ENCODE data around the gene CXCL8. TPM values are rescaled to one million over a fixed set of nuclear protein-coding genes. Genes with fewer than 3 reads are reported as not detected.

CXCL8 gene
- total RNA-seq, 1 donor from 2014 or later, result 0.27 TPM

- H3K9me3 Mint-ChIP-seq (ENCODE audit: low read depth), result no peaks in the 10 kb centered on the region
- no peak overlapping the region for H3K27ac Mint-ChIP-seq (ENCODE audit: unreplicated experiment)
- H3K4me1 Mint-ChIP-seq (ENCODE audit: low read depth), result peaks cover 28% of the 10 kb centered on the region
- H3K27me3 Mint-ChIP-seq (ENCODE audit: low read depth), result no peaks in the 10 kb centered on the region
- no peak overlapping the region for H3K4me3 Mint-ChIP-seq (ENCODE audit: unreplicated experiment)
- TF ChIP-seq, protein P1, sequence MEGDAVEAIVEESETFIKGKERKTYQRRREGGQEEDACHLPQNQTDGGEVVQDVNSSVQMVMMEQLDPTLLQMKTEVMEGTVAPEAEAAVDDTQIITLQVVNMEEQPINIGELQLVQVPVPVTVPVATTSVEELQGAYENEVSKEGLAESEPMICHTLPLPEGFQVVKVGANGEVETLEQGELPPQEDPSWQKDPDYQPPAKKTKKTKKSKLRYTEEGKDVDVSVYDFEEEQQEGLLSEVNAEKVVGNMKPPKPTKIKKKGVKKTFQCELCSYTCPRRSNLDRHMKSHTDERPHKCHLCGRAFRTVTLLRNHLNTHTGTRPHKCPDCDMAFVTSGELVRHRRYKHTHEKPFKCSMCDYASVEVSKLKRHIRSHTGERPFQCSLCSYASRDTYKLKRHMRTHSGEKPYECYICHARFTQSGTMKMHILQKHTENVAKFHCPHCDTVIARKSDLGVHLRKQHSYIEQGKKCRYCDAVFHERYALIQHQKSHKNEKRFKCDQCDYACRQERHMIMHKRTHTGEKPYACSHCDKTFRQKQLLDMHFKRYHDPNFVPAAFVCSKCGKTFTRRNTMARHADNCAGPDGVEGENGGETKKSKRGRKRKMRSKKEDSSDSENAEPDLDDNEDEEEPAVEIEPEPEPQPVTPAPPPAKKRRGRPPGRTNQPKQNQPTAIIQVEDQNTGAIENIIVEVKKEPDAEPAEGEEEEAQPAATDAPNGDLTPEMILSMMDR (IDR thresholded peaks at IDR 0.05), result no peak
- no peak for DNase-seq (ENCODE audit: low spot score)
- H3K36me3 Mint-ChIP-seq (ENCODE audit: low read depth), result no peaks in the 10 kb centered on the region
Observed at GRCh38 chr4:73723928-73724327, 16.4 kb upstream of the CXCL8 start.

DNA sequence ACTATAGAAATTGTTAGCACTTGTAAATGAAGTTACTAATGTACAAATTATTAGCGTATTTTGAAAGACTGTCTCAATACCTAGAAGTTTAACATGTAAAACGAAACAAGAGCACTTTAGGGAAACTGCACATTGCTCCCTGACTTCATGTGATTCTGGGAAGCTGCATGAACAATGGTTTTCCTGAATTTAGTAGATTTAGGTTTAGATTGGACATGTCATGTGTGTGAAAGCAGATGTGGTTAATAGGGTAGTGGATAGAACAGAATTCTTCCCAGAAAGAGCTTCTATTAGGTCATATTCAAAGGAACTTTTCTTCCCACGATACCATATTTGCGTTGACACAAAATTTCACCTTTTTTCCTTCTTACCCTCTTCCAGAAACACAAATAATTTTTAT is 14.9 kb upstream of the CXCL8 start:
- Mint-ChIP-seq H3K27me3 (ENCODE audit: low read depth) (no peaks in the 10 kb centered on the region), H3K4me1 (ENCODE audit: low read depth) (peaks cover 24% of the 10 kb centered on the region), H3K9me3 (ENCODE audit: low read depth) (no peaks in the 10 kb centered on the region), H3K4me3 (ENCODE audit: unreplicated experiment) (no peak overlapping the region), H3K36me3 (ENCODE audit: low read depth) (no peaks in the 10 kb centered on the region), H3K27ac (ENCODE audit: unreplicated experiment) (peak overlapping the region; percentile 91)
- no peak for DNase-seq (ENCODE audit: low spot score)
- TF ChIP-seq, protein P1 (IDR thresholded peaks at IDR 0.05), result no peak

DNA sequence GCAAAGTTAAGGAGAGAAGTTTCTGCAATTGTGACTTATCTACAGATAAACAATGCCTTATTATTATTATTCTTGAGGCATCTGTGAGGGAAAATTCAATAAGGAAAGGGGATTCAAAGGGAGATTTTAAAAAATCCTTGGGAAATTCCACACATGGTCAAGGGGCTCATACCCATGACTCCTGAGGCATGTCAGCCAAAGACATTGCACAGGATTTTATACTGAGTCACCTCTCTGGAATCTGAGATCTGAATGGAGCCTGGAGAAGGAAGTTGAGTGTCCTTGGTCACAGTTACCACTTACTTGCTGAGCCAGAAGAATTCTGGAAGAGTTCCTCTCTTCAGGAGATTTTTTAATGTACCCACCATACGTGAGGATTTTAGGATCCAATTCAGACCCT is 14.4 kb upstream of the CXCL8 start:
- TF ChIP-seq, protein P1 (IDR thresholded peaks at IDR 0.05), result no peak
- no peak for DNase-seq (ENCODE audit: low spot score)
- Mint-ChIP-seq H3K4me1 (ENCODE audit: low read depth) (peaks cover 24% of the 10 kb centered on the region), H3K27ac (ENCODE audit: unreplicated experiment) (peak overlapping the region; percentile 91), H3K36me3 (ENCODE audit: low read depth) (no peaks in the 10 kb centered on the region), H3K4me3 (ENCODE audit: unreplicated experiment) (no peak overlapping the region), H3K27me3 (ENCODE audit: low read depth) (no peaks in the 10 kb centered on the region), H3K9me3 (ENCODE audit: low read depth) (no peaks in the 10 kb centered on the region)

GRCh38 chr4:73727685-73728084 is 12.7 kb upstream of the CXCL8 start:
- H3K4me1 Mint-ChIP-seq (ENCODE audit: low read depth), result peaks cover 21% of the 10 kb centered on the region
- H3K27ac Mint-ChIP-seq (ENCODE audit: unreplicated experiment), result no peak overlapping the region
- no peaks in the 10 kb centered on the region for H3K9me3 Mint-ChIP-seq (ENCODE audit: low read depth)

GRCh38 chr4:73728091-73728741 is 12.2 kb upstream of the CXCL8 start:
- Mint-ChIP-seq H3K27ac (ENCODE audit: unreplicated experiment) (no peak overlapping the region), H3K9me3 (ENCODE audit: low read depth) (no peaks in the 10 kb centered on the region), H3K36me3 (ENCODE audit: low read depth) (no peaks in the 10 kb centered on the region), H3K27me3 (ENCODE audit: low read depth) (no peaks in the 10 kb centered on the region), H3K4me3 (ENCODE audit: unreplicated experiment) (no peak overlapping the region), H3K4me1 (ENCODE audit: low read depth) (peaks cover 21% of the 10 kb centered on the region)
- DNase-seq (ENCODE audit: low spot score), result no peak
- TF ChIP-seq, protein P1 (IDR thresholded peaks at IDR 0.05), result no peak

More at GRCh38 chr4:73727685-73728084, 12.7 kb upstream of the CXCL8 start:
- Mint-ChIP-seq H3K4me3 (ENCODE audit: unreplicated experiment) (no peak overlapping the region), H3K27me3 (ENCODE audit: low read depth) (no peaks in the 10 kb centered on the region), H3K36me3 (ENCODE audit: low read depth) (no peaks in the 10 kb centered on the region)
- TF ChIP-seq, protein P1 (IDR thresholded peaks at IDR 0.05), result no peak
- no peak for DNase-seq (ENCODE audit: low spot score)

Data from chondrocyte (in vitro differentiated cells).